COLO668 (cell line): ENCODE results near the gene HIPK3.
"Not testable (repeated sequence)": the region's sequence is repeated elsewhere in the genome, so short reads cannot be mapped to it uniquely, and the experiment has no call there.

Experiments
- DNase-seq: peaks from one replicate; lab custom pipeline; 2025; ENCODE audit not compliant: unreplicated experiment; lab: John Stamatoyannopoulos, UW

The HIPK3 gene

GRCh38 chr11:33258631-33259205 lies 1.5 kb downstream of the HIPK3 start:
- DNase-seq, result no peak

DNA sequence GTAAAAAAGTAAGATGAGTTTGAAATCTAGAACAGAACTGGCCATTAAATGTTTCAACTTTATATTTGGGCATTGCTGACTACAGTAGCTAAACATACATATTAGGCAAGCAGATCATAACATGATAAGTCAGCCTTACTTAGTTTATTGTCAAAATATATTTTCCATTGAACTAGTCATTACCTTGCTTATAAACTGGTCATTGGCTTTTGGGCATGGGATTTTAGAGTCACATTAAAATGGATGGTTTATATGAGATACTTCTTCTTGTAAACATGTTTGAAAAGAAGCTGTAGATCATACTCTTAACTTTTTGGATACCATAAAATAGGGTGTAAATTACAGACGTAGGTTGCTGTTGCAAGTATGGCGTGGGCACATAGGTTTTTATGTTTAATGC lies 2.7 kb downstream of the HIPK3 start:
- DNase-seq, result no peak

- not testable (repeated sequence) for DNase-seq
Observed at GRCh38 chr11:33261350-33261749, 4.2 kb downstream of the HIPK3 start.

DNA sequence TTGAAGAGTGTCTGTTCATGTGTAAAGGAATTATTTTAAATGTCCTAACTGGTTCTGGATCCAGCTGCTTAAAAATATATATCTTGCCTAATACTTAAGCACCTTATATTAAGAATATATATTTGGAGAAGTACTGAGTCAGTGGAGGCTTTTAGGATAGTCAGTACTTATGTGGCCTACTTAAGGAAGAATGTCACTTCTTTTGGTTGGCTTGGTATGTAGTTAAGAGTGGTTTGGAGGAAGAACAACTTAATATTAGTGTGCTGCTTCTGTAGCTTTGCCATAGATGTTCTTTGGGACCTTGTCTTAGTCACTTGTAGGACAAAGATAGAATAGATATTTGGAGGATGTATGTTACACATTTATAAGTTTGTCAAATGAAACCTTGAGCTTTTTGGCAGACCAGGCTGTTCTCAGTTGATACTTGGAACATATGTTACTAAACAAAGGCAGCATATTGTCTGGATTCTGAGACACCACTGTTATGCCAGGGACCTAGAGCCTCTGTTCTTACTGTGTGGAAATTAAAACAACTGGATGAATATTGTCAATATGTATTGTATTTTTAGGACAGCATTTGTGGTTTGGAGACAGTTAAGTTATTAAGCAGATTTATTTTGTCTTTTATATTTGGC lies 4.9 kb downstream of the HIPK3 start:
- no peak for DNase-seq

- DNase-seq, result no peak
Observed at GRCh38 chr11:33263549-33263948, 6.4 kb downstream of the HIPK3 start.

GRCh38 chr11:33264926-33265325 lies 7.7 kb downstream of the HIPK3 start:
- no peak for DNase-seq

DNA sequence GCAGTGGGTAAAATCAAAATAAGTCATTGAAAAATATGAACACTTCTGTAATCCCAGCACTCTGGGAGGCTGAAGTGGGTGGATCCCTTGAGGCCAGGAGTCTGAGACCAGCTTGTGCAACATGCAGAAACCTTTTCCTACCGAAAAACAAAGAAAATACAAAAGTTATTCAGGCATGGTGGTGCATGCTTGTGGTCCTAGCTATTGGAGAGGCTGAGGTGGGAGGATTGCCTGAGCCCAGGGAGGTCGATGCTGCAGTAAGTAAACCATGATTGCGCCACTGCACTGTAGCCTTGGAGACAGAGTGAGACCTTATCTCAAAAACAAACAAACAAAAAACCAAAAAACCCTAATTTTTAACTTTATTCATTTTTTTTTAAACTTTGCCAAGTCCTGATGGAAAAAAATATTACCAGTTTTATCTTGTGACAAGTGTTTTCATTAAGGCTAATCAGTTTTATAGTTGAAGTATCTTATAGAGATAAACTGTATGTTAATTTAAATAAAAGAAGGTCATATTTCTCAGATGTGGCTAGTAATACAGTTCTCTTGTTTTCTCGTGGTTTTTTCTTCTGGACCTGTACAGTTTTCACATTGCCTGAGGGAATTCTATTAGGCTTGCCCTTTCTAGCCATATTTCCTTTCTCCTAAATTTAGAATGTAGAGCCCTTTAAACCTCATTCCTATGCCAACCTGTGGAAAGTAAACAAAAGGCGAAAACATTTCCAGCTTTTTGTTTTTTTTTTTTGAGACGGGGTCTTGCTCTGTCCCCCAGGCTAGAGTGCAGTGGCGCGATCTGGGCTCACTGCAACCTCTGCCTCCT lies 9.4 kb downstream of the HIPK3 start:
- no peak for DNase-seq

DNA sequence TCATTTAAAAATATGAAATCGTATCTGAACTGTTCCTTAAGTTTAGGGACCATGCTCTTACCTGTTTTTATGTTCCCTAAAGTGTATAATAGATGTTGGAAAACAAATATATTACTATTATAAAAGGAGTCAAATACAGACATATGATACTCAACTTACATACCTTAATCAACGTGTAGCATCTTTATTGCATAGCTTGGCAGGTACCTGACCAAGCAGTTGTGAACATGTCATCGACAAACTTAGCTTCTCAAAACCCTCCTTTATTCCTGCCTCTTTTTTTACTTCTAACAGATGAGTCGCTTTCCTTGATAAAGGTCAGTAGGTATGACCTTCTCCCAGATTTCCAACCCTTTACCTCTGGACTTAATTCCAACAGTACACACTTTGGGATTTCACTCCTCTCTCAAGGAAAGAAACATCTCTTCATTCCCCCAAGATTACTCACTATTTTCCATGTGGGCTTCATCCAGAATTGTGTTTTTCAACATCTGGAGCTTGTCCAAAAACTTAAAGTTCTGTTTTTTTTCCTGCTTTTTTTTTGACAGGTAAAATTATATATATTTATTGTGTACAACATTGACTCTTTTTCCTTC lies 11.9 kb downstream of the HIPK3 start:
- no peak for DNase-seq

GRCh38 chr11:33269822-33270221 lies 12.6 kb downstream of the HIPK3 start:
- DNase-seq, result no peak

- no peak for DNase-seq
Observed at GRCh38 chr11:33271059-33271458, 13.9 kb downstream of the HIPK3 start.

DNA sequence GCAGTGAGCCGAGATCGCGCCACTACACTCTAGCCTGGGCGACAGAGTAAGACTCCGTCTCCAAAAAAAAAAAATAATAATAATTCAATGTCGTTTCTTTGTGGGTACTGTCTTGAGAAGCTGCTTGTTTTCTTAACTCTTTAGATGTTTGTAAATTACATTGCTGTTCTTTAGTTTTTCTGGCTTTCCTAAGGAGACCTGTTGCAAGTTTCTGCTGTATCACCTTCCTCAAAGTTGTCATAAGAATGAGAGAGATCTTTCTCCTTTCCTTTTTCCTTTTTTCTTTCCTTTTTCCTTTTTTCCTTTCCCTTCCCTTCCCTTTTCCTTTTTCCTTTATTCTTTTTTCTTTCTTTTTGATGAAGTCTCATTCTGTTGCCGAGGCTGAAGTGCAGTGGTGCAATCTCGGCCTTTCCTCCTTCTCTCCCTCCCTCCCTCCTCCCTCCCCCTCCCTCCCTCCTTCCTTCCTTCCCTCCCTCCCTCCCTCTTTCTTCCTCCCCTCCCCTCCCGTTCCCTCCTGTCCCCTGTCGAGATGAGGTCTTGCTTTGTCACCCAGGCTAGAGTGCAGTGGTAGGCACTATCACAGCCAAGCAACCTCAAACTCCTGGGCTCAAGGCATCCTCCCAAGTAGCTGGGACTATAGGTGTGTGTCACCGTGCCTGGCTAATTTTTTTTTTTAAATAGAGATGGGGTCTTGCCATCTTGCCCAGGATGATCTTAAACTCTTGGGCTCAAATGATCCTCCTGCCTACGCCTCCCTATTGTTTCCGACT lies 15.3 kb downstream of the HIPK3 start:
- DNase-seq, result no peak

DNA sequence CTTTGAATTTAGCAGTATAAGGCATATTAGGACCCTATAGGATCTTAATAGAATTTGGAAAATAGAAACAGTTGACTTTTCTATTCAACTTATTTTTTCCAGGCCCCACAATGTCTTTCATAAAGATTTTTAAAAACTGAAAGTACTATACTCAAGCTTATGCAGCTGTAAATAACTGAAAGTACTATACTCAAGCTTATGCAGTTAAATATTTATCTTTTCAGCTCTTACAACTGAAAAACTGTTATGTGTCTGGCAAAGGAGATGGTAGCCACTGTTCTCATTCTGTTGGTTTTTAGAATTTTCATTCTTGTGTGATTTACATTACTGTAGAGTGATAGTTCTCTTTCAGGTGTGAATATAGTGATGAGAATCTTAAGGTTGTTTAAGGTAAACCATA lies 16.5 kb downstream of the HIPK3 start:
- DNase-seq, result no peak

GRCh38 chr11:33280411-33280810 lies 23.2 kb downstream of the HIPK3 start:
- no peak for DNase-seq

GRCh38 chr11:33281758-33282157 lies 24.6 kb downstream of the HIPK3 start:
- DNase-seq, result no peak

GRCh38 chr11:33284818-33285217 lies 27.6 kb downstream of the HIPK3 start:
- no peak for DNase-seq

- no peak for DNase-seq
Observed at GRCh38 chr11:33290319-33290718, 33.1 kb downstream of the HIPK3 start.

- DNase-seq, result no peak
Observed at GRCh38 chr11:33291004-33291777, 34.0 kb downstream of the HIPK3 start.

- DNase-seq, result no peak
Observed at GRCh38 chr11:33292311-33292710, 35.1 kb downstream of the HIPK3 start.

DNA sequence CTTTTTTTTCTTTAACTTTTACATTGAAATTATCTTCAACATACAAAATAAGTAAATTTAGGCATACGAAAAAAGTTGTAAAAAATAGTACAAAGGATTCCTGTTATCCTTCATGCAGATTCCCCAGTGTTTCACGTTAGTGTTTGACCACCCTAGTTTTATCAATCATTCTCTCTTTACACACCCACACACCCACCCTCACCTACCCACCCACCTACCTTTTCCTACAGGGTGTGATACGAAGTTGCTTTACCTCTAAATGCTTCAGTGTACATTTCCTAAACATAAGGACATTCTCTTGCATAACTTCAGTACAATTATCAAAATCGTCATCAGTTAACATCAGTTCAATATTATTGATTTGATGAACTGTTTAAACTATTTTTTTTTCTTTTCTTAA lies 37.0 kb downstream of the HIPK3 start:
- no peak for DNase-seq

- no peak for DNase-seq
Observed at GRCh38 chr11:33294797-33295196, 37.6 kb downstream of the HIPK3 start.
